ENCODE data around the gene ERVK3-1. TPM values are rescaled to one million over a fixed set of nuclear protein-coding genes. Genes with fewer than 3 reads are reported as not detected.
"Not testable (repeated sequence)": the region's sequence is repeated elsewhere in the genome, so short reads cannot be mapped to it uniquely, and the experiment has no call there.

ERVK3-1 gene
- total RNA-seq, 1 experiment from 2014 or later, result 61.3 TPM

DNA sequence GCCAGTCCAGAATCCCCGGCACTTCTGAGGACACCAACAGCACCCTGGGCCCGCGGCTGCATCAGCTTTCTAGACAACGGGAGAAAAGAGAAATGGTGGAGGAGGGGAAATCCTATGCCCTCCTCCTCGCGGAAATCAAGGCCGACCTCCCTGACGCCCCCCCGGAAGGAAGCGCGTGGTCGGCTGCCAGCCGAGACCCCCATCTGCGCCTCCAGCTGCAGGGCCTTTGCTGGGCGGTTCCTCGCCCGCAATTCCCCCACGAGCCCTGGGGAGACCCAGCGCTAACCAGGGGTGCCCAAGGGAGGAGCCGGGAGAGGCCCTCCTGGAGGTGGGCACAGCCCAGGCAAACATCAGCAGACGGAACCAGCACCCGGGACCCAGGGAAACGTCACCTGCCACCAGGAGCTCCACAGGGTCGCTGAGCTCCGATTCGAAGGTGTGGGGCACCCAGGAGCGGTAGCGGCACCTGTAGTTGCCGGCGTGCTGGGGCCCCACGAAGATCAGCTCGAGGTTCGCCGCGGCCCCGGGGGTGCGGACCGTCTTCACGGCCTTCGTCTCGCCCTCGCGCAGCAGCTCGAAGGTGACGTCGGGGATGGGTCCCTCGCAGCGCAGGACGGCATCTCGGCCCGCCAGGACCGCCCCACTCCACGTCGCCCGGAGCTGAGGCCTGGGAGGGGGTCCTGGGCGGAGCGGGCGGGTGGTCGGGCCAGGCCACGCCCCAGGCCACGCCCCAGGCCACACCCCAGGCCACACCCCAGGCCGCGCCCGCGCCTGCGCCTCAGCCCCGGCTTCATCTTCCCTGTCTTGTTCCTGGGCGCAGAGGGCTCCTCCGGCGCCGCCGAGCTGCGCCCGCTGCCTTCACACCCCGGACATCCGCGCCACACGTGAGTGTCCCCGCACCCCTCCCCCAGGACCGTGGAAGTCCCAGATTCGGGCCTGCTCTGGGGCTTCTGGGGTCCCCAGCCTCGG lies 42.1 kb downstream of the ERVK3-1 start:
- Histone ChIP-seq H3K4me1 (no peaks in the 10 kb centered on the region), H3K27me3 (replicated peaks; ENCODE audit: control insufficient read depth, insufficient read depth, low read length) (no peaks in the 10 kb centered on the region), H3K4me3 (ENCODE audit: low read depth, low read length) (peak overlapping the region; percentile 49), H3K9me3 (no peaks in the 10 kb centered on the region), H3K36me3 (ENCODE audit: control insufficient read depth, insufficient read depth, low read length) (no peaks in the 10 kb centered on the region)
- intact Hi-C loops (cut with micrococcal nuclease; ENCODE audit: unreplicated experiment), result no loop called here
- Mint-ChIP-seq H3K27me3 (ENCODE audit: insufficient read depth, unreplicated experiment) (peaks cover 4% of the 10 kb centered on the region), H3K36me3 (ENCODE audit: insufficient read depth, unreplicated experiment) (no peaks in the 10 kb centered on the region), H3K4me3 (ENCODE audit: unreplicated experiment) (peak overlapping the region; percentile 73), H3K4me1 (ENCODE audit: low read depth, unreplicated experiment) (no peaks in the 10 kb centered on the region), H3K27ac (ENCODE audit: unreplicated experiment) (no peak overlapping the region), H3K9me3 (ENCODE audit: unreplicated experiment) (no peaks in the 10 kb centered on the region)
- BruUV-seq (replicated peaks), result no TSS peak
- CTCF ChIA-PET, result interaction anchor here (0.6 kb wide), 1 partner anchor 20 kb away, joined by 3 read pairs; the partner anchor contains the start of gene ZSCAN22
- TF ChIP-seq, protein P1, sequence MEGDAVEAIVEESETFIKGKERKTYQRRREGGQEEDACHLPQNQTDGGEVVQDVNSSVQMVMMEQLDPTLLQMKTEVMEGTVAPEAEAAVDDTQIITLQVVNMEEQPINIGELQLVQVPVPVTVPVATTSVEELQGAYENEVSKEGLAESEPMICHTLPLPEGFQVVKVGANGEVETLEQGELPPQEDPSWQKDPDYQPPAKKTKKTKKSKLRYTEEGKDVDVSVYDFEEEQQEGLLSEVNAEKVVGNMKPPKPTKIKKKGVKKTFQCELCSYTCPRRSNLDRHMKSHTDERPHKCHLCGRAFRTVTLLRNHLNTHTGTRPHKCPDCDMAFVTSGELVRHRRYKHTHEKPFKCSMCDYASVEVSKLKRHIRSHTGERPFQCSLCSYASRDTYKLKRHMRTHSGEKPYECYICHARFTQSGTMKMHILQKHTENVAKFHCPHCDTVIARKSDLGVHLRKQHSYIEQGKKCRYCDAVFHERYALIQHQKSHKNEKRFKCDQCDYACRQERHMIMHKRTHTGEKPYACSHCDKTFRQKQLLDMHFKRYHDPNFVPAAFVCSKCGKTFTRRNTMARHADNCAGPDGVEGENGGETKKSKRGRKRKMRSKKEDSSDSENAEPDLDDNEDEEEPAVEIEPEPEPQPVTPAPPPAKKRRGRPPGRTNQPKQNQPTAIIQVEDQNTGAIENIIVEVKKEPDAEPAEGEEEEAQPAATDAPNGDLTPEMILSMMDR (IDR thresholded peaks at IDR 0.05; ENCODE audit: insufficient read depth in 1 of 2, low read depth in 1 of 2, low read length in 1 of 2, severe bottlenecking in 1 of 2, unreplicated experiment in 1 of 2), result no peak
- POLR2A ChIA-PET, result interaction anchor here (0.7 kb wide), 1 partner anchor 197 kb away, joined by 9 read pairs; no protein-coding TSS in a partner anchor
- DNase-seq, result peak in 1 of 2 experiments; percentile 58

DNA sequence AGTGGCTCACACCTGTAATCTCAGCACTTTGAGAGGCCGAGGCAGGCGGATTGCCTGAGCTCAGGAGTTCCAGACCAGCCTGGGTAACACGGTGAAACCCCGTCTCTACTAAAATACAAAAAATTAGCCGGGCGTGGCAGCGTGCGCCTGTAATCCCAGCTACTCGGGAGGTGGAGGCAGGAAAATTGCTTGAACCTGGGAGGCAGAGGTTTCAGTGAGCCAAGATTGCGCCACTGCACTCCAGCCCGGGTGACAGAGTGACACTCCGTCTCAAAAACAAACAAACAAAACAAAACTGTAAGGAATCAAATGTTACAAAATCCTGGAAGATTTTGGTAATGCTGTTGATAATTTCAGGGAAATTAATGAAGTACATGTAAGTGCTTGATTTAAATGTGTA lies 42.9 kb downstream of the ERVK3-1 start:
- H3K4me1 ChIP-seq; H3K9me3 ChIP-seq; H3K27me3 Mint-ChIP-seq (ENCODE audit: insufficient read depth, unreplicated experiment); H3K27ac Mint-ChIP-seq (ENCODE audit: unreplicated experiment); H3K27me3 ChIP-seq (replicated peaks; ENCODE audit: control insufficient read depth, insufficient read depth, low read length); DNase-seq; POLR2A ChIA-PET; BruUV-seq (replicated peaks); CTCF ChIA-PET; H3K36me3 Mint-ChIP-seq (ENCODE audit: insufficient read depth, unreplicated experiment); H3K9me3 Mint-ChIP-seq (ENCODE audit: unreplicated experiment); H3K4me1 Mint-ChIP-seq (ENCODE audit: low read depth, unreplicated experiment); H3K36me3 ChIP-seq (ENCODE audit: control insufficient read depth, insufficient read depth, low read length); intact Hi-C loops (cut with micrococcal nuclease; ENCODE audit: unreplicated experiment): not testable (repeated sequence)
- H3K4me3 Mint-ChIP-seq (ENCODE audit: unreplicated experiment), result peak overlapping the region; percentile 73
- peak overlapping the region; percentile 49 for H3K4me3 ChIP-seq (ENCODE audit: low read depth, low read length)

DNA sequence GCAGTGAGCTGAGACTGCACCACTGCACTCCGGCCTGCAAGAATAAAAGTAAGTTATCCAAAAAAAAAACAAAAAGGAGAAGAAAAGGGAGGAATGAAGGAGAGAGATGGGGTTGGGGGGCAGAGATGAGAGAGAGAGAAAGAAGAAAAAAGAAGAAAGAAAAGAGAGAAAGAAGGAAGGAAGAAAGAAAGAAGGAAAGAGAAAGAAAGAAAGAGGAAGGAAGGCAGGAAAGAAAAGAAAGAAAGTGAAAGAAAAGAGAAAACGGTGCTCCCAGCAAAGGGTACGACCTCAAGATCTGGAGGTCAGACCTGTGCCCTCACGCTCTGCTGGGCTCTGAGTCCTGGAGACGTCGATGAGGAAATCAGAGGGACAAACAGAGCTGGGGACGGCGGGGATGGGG lies 44.4 kb downstream of the ERVK3-1 start:
- Mint-ChIP-seq H3K4me1 (ENCODE audit: low read depth, unreplicated experiment) (no peaks in the 10 kb centered on the region), H3K4me3 (ENCODE audit: unreplicated experiment) (no peak overlapping the region), H3K36me3 (ENCODE audit: insufficient read depth, unreplicated experiment) (no peaks in the 10 kb centered on the region), H3K9me3 (ENCODE audit: unreplicated experiment) (no peaks in the 10 kb centered on the region), H3K27ac (ENCODE audit: unreplicated experiment) (no peak overlapping the region), H3K27me3 (ENCODE audit: insufficient read depth, unreplicated experiment) (peaks cover 4% of the 10 kb centered on the region)
- Histone ChIP-seq H3K9me3 (no peaks in the 10 kb centered on the region), H3K36me3 (ENCODE audit: control insufficient read depth, insufficient read depth, low read length) (no peaks in the 10 kb centered on the region), H3K4me1 (no peaks in the 10 kb centered on the region), H3K27me3 (replicated peaks; ENCODE audit: control insufficient read depth, insufficient read depth, low read length) (no peaks in the 10 kb centered on the region), H3K4me3 (ENCODE audit: low read depth, low read length) (no peak overlapping the region)
- ChIA-PET POLR2A (no interaction called here), CTCF (no interaction called here)
- BruUV-seq (replicated peaks), result no TSS peak
- intact Hi-C loops (cut with micrococcal nuclease; ENCODE audit: unreplicated experiment), result no loop called here
- DNase-seq, result no peak
- TF ChIP-seq, protein P1 (IDR thresholded peaks at IDR 0.05; ENCODE audit: insufficient read depth in 1 of 2, low read depth in 1 of 2, low read length in 1 of 2, severe bottlenecking in 1 of 2, unreplicated experiment in 1 of 2), result no peak
